Neural progenitor cell (in vitro differentiated cells): ENCODE measurements around the gene CDC14A. TPM values are rescaled to one million over a fixed set of nuclear protein-coding genes. Genes with fewer than 3 reads are reported as not detected.

Source experiments
- DNase-seq: peaks from one replicate; pipeline ENCODE4 v3.0.0-alpha.2; 2016; ENCODE audit warnings: low spot score
- H2AFZ ChIP-seq: fragments of 200-600 bp; sonication (generic); replicated peaks from 2 replicates; pipeline ENCODE4 v1.6.1; 2016; ENCODE audit warnings: antibody characterized with exemption
- H3F3A ChIP-seq: fragments of 200-600 bp; sonication (generic); 2 replicates; pipeline ENCODE4 v1.6.1; 2016; ENCODE audit warnings: antibody characterized with exemption, low read depth
- H3K27ac ChIP-seq: fragments of 200-600 bp; sonication (generic); 2 replicates; pipeline ENCODE4 v1.5.1; 2016; ENCODE audit warnings: mild to moderate bottlenecking
- H3K27me3 ChIP-seq: fragments of 200-600 bp; sonication (generic); 2 replicates; pipeline ENCODE4 v1.6.1; 2016; ENCODE audit warnings: mild to moderate bottlenecking, moderate library complexity
- H3K36me3 ChIP-seq: fragments of 200-600 bp; sonication (generic); 2 replicates; pipeline ENCODE4 v1.5.1; 2016
- H3K4me1 ChIP-seq: fragments of 200-600 bp; sonication (generic); 2 replicates; pipeline ENCODE4 v1.6.1; 2016; ENCODE audit warnings: mixed run types
- H3K4me2 ChIP-seq: fragments of 200-600 bp; sonication (generic); 2 replicates; pipeline ENCODE4 v1.6.1; 2016
- H3K4me3 ChIP-seq: fragments of 200-600 bp; sonication (generic); 2 replicates; pipeline ENCODE4 v1.5.1; 2016
- H3K79me2 ChIP-seq: fragments of 200-600 bp; sonication (generic); 2 replicates; pipeline ENCODE4 v1.6.1; 2016; ENCODE audit warnings: low read depth
- H3K9ac ChIP-seq: fragments of 200-600 bp; sonication (generic); 2 replicates; pipeline ENCODE4 v1.6.1; 2016
- H3K9me3 ChIP-seq: fragments of 200-600 bp; sonication (generic); 2 replicates; pipeline ENCODE4 v1.5.1; 2016; ENCODE audit warnings: low read depth
- H4K20me1 ChIP-seq: fragments of 200-600 bp; sonication (generic); 2 replicates; pipeline ENCODE4 v1.6.1; 2016; ENCODE audit warnings: low read depth
- H3K27ac Mint-ChIP-seq: 3 replicates; pipeline ENCODE4 v1.8.0; 2021; ENCODE audit warnings: mixed read lengths
- H3K27me3 Mint-ChIP-seq: 2 replicates; pipeline ENCODE4 v1.8.0; 2022; ENCODE audit warnings: low read depth, mild to moderate bottlenecking, inconsistent platforms, moderate library complexity, mixed read lengths; ENCODE audit not compliant: insufficient read depth
- H3K36me3 Mint-ChIP-seq: 3 replicates; pipeline ENCODE4 v1.8.0; 2021; ENCODE audit warnings: mixed read lengths
- H3K4me1 Mint-ChIP-seq: 3 replicates; pipeline ENCODE4 v1.8.0; 2021; ENCODE audit warnings: mixed read lengths
- H3K4me3 Mint-ChIP-seq: 3 replicates; pipeline ENCODE4 v1.8.0; 2021; ENCODE audit warnings: mild to moderate bottlenecking, moderate library complexity, mixed read lengths
- H3K9me3 Mint-ChIP-seq: 3 replicates; pipeline ENCODE4 v1.8.0; 2020; ENCODE audit warnings: mixed read lengths
- EZH2 ChIP-seq: fragments of 200-600 bp; sonication (generic); IDR thresholded peaks from 2 replicates; pipeline ENCODE4 v1.6.1; 2017; ENCODE audit warnings: antibody characterized with exemption, mild to moderate bottlenecking, moderate library complexity
- EZH2phosphoT487 ChIP-seq: fragments of 200-600 bp; sonication (generic); IDR thresholded peaks from 2 replicates; pipeline ENCODE4 v1.6.1; 2017; ENCODE audit warnings: antibody characterized with exemption
- total RNA-seq: library from RNA; depleted of rRNA; stranded (reverse); fragments of >200 nt; gene quantifications from 2 replicates; pipeline ENCODE4 v1.2.3, GENCODE V29; 2015; ENCODE audit warnings: low replicate concordance
- TF ChIP-seq, protein P1 (sequence below): fragments of 200-600 bp; sonication (generic); IDR thresholded peaks from 2 replicates; pipeline ENCODE4 v1.5.1; 2017; ENCODE audit warnings: antibody characterized with exemption, mild to moderate bottlenecking

CDC14A gene
- total RNA-seq, 1 donor from 2014 or later, result 37.0 TPM

DNA sequence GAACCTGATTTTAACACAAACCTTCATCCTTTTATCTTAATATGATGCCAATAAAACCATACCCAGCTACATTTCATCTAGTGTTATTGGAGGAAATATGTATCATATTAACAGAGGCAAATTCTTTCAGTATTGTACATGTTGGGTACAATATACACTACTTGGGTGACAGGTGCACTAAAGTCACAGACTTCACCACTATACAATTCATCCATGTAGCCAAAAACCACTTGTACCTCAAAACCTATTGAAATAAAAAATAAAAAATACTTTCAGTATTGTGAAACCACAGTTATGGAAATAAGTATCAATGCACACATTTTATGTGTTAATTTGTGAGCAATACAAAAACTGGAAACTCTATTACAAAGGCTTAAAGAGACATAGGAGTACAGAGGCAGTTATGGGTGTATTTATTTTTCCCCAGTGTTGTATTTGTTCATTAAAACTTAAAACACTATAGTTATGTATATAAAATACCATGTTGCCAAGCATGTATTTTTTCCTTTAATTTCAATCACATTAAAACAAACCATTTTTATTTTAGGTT lies 160.6 kb downstream of the CDC14A start:
- H4K20me1 ChIP-seq, result no peaks in the 10 kb centered on the region
- no peak for DNase-seq
- no peaks in the 10 kb centered on the region for H3K79me2 ChIP-seq
- H2AFZ ChIP-seq, result no peak overlapping the region
- no peaks in the 10 kb centered on the region for H3F3A ChIP-seq
- H3K9me3 Mint-ChIP-seq, result no peaks in the 10 kb centered on the region
- no peaks in the 10 kb centered on the region for H3K27me3 Mint-ChIP-seq
- H3K36me3 Mint-ChIP-seq, result peaks cover 11% of the 10 kb centered on the region
- no peak overlapping the region for H3K4me2 ChIP-seq
- no peak overlapping the region for H3K4me3 Mint-ChIP-seq
- no peak overlapping the region for H3K27ac ChIP-seq
- no peak overlapping the region for H3K9ac ChIP-seq
- H3K27ac Mint-ChIP-seq, result no peak overlapping the region
- H3K4me3 ChIP-seq, result no peak overlapping the region
- TF ChIP-seq EZH2phosphoT487 (no peak), EZH2 (no peak)
- TF ChIP-seq, protein P1, sequence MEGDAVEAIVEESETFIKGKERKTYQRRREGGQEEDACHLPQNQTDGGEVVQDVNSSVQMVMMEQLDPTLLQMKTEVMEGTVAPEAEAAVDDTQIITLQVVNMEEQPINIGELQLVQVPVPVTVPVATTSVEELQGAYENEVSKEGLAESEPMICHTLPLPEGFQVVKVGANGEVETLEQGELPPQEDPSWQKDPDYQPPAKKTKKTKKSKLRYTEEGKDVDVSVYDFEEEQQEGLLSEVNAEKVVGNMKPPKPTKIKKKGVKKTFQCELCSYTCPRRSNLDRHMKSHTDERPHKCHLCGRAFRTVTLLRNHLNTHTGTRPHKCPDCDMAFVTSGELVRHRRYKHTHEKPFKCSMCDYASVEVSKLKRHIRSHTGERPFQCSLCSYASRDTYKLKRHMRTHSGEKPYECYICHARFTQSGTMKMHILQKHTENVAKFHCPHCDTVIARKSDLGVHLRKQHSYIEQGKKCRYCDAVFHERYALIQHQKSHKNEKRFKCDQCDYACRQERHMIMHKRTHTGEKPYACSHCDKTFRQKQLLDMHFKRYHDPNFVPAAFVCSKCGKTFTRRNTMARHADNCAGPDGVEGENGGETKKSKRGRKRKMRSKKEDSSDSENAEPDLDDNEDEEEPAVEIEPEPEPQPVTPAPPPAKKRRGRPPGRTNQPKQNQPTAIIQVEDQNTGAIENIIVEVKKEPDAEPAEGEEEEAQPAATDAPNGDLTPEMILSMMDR, result no peak
- H3K36me3 ChIP-seq, result peaks cover 3% of the 10 kb centered on the region
- no peaks in the 10 kb centered on the region for H3K9me3 ChIP-seq
- no peaks in the 10 kb centered on the region for H3K27me3 ChIP-seq
- no peaks in the 10 kb centered on the region for H3K4me1 Mint-ChIP-seq
- peaks cover 7% of the 10 kb centered on the region for H3K4me1 ChIP-seq

DNA sequence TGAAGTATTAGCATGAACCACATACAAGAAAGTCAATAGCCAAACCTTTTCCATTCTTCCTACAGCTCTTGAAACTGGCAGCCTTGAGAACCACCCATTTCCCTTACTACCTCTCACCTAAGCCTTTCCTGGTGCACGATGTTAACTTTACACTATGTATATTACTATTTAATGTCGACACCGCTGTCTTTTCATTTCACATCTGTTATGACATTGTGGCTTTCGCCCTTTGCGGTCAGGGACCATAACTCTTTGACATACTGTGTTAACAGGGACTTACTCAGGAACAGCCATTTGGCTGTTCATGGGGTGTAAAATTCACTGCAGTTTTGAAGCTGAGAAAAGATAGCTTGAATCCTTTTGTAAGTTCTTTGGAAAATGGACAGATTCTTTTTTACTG lies 164.6 kb downstream of the CDC14A start:
- Mint-ChIP-seq H3K36me3 (peaks cover 6% of the 10 kb centered on the region), H3K27me3 (no peaks in the 10 kb centered on the region), H3K9me3 (no peaks in the 10 kb centered on the region), H3K4me1 (no peaks in the 10 kb centered on the region), H3K4me3 (no peak overlapping the region), H3K27ac (no peak overlapping the region)
- Histone ChIP-seq H3K9ac (no peak overlapping the region), H3K4me3 (no peak overlapping the region), H4K20me1 (no peaks in the 10 kb centered on the region), H3K36me3 (peaks cover 3% of the 10 kb centered on the region), H3K9me3 (no peaks in the 10 kb centered on the region), H3K27me3 (no peaks in the 10 kb centered on the region), H3F3A (no peaks in the 10 kb centered on the region), H3K4me2 (no peak overlapping the region), H3K27ac (no peak overlapping the region), H3K4me1 (peaks cover 20% of the 10 kb centered on the region), H3K79me2 (no peaks in the 10 kb centered on the region), H2AFZ (no peak overlapping the region)
- DNase-seq, result no peak
- TF ChIP-seq EZH2 (no peak), EZH2phosphoT487 (no peak)
- TF ChIP-seq, protein P1, result no peak

DNA sequence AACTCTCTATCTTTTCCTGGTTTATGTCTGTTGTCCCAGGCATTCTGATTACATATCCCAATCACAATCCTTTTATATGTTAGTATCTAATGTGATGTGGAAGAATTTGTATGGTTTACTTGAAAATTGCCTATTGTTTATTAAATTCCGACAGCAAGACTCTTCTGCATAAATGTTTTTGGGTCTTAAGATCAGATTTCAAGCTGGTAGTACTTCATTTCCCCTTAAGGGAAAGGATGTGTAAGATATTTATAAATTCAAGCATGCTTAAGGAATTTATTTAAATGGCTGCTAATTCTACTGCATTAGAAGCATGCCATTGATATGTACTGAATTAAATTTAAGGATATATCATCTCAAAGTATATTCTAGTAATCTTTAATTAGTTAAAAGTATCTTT lies 165.2 kb downstream of the CDC14A start:
- H3K4me3 Mint-ChIP-seq, result no peak overlapping the region
- H3K27ac ChIP-seq, result no peak overlapping the region
- no peak overlapping the region for H3K9ac ChIP-seq
- no peaks in the 10 kb centered on the region for H3F3A ChIP-seq
- H3K27ac Mint-ChIP-seq, result no peak overlapping the region
- H3K27me3 Mint-ChIP-seq, result no peaks in the 10 kb centered on the region
- no peaks in the 10 kb centered on the region for H3K9me3 Mint-ChIP-seq
- no peak for DNase-seq
- no peak overlapping the region for H3K4me2 ChIP-seq
- TF ChIP-seq EZH2, result no peak
- TF ChIP-seq EZH2phosphoT487, result no peak
- TF ChIP-seq, protein P1, result no peak
- H4K20me1 ChIP-seq, result no peaks in the 10 kb centered on the region
- H3K36me3 Mint-ChIP-seq, result peaks cover 6% of the 10 kb centered on the region
- peaks cover 20% of the 10 kb centered on the region for H3K4me1 ChIP-seq
- no peak overlapping the region for H3K4me3 ChIP-seq
- H2AFZ ChIP-seq, result no peak overlapping the region
- H3K9me3 ChIP-seq, result no peaks in the 10 kb centered on the region
- no peaks in the 10 kb centered on the region for H3K4me1 Mint-ChIP-seq
- H3K36me3 ChIP-seq, result peaks cover 3% of the 10 kb centered on the region
- no peaks in the 10 kb centered on the region for H3K27me3 ChIP-seq
- no peaks in the 10 kb centered on the region for H3K79me2 ChIP-seq
